A549 (cell line): Measurements from ENCODE around the gene SIK2. TPM values are rescaled to one million over a fixed set of nuclear protein-coding genes. Genes with fewer than 3 reads are reported as not detected.

Experiments used
- ATAC-seq, 2 experiments: fragments of 200-7000 bp in 1 of 2; fragments of >200 bp in 1 of 2; cut with Nextera tagmentation in 1 of 2; cut with Tn5 transposase in 1 of 2; 3 replicates each; pipeline versions ENCODE4 v1.8.0 to v1.9.1; 2018 to 2020; ENCODE audit warnings: mild to moderate bottlenecking in 1 of 2, moderate library complexity in 1 of 2
- CTCF ChIA-PET: fragments of 300-600 bp; sonication (Branson Sonifier 250); formaldehyde crosslinking; extraction: SDS; loops from one replicate; lab custom pipeline; 2021; ENCODE audit warnings: antibody characterized with exemption, inconsistent platforms; lab: Yijun Ruan, JAX
- POLR2A ChIA-PET: fragments of 350-600 bp; formaldehyde crosslinking; extraction: SDS; loops from one replicate; lab custom pipeline; 2021; ENCODE audit warnings: antibody characterized with exemption, inconsistent platforms; lab: Yijun Ruan, JAX
- DNase-seq, 2 experiments: peaks; one replicate each; pipeline versions ENCODE4 v3.0.0 to v3.0.0-alpha.2; 2011 to 2016; ENCODE audit warnings: low read depth in 1 of 2, low spot score in 1 of 2
- FAIRE-seq: peaks from 2 replicates; lab custom pipeline; 2011; peaks lifted over from hg19 to GRCh38; lab: Jason Lieb, UNC
- H3K27ac ChIP-seq, 2 experiments: fragments of >200 bp; sonication (Bioruptor Twin); formaldehyde crosslinking; 3 replicates each; pipeline ENCODE4 v1.5.1; 2016 to 2017
- H3K4me1 ChIP-seq: fragments of >200 bp; sonication (Bioruptor Twin); formaldehyde crosslinking; 3 replicates; pipeline ENCODE4 v1.6.1; 2016
- H3K4me2 ChIP-seq: fragments of >200 bp; sonication (Bioruptor Twin); formaldehyde crosslinking; 3 replicates; pipeline ENCODE4 v1.6.1; 2016
- H3K4me3 ChIP-seq: fragments of >200 bp; sonication (Bioruptor Twin); formaldehyde crosslinking; 3 replicates; pipeline ENCODE4 v1.5.1; 2016
- H3K9me3 ChIP-seq: fragments of >200 bp; sonication (Bioruptor Twin); formaldehyde crosslinking; 3 replicates; pipeline ENCODE4 v1.6.1; 2016
- ATOH8 ChIP-seq: fragments of 250-450 bp; sonication (Bioruptor Pico); IDR thresholded peaks from 2 replicates; pipeline ENCODE4 v1.5.0; 2020; ENCODE audit warnings: low read depth, mild to moderate bottlenecking, moderate library complexity
- CHD2 ChIP-seq: fragments of 150-350 bp; IDR thresholded peaks from 2 replicates; pipeline ENCODE4 v1.6.1; 2014; ENCODE audit warnings: low read length; ENCODE audit not compliant: partially characterized antibody
- EHF ChIP-seq: fragments of 250-450 bp; sonication (Bioruptor Pico); IDR thresholded peaks from 2 replicates; pipeline ENCODE4 v1.5.0; 2020; ENCODE audit warnings: mild to moderate bottlenecking
- EP300 ChIP-seq, 2 experiments: fragments of >200 bp; sonication (Bioruptor Twin); formaldehyde crosslinking; IDR thresholded peaks; 2 replicates in 1 of 2; 3 replicates in 1 of 2; pipeline ENCODE4 v1.6.1; 2016 to 2017
- FOSL2 ChIP-seq, 2 experiments: fragments of 450-650 bp in 1 of 2; fragments of >200 bp in 1 of 2; sonication (Bioruptor Twin) in 1 of 2; formaldehyde crosslinking; IDR thresholded peaks; 2 replicates each; pipeline versions ENCODE4 v1.5.0 to v1.6.1; 2016 to 2020; ENCODE audit warnings: mild to moderate bottlenecking in 1 of 2, moderate library complexity in 1 of 2
- HOXB5 ChIP-seq: fragments of 250-450 bp; sonication (Bioruptor Pico); IDR thresholded peaks from 2 replicates; pipeline ENCODE4 v1.5.0; 2020; ENCODE audit warnings: mild to moderate bottlenecking, moderate library complexity
- MAFK ChIP-seq: fragments of 450-650 bp; IDR thresholded peaks from 2 replicates; pipeline ENCODE4 v1.6.1; 2014; ENCODE audit not compliant: partially characterized antibody
- NR3C1 ChIP-seq: fragments of >200 bp; sonication (Bioruptor Twin); formaldehyde crosslinking; IDR thresholded peaks from 3 replicates; pipeline ENCODE4 v1.6.1; 2017
- POLR2AphosphoS2 ChIP-seq: conservative IDR thresholded peaks from 2 replicates; pipeline ENCODE4 v1.6.1; 2012; ENCODE audit warnings: low read length, improper control_type of control experiment, inconsistent platforms
- RARB ChIP-seq: fragments of 250-450 bp; sonication (Bioruptor Pico); IDR thresholded peaks from 2 replicates; pipeline ENCODE4 v1.8.0; 2021; ENCODE audit warnings: mild to moderate bottlenecking, moderate library complexity
- SREBF2 ChIP-seq: fragments of 450-650 bp; IDR thresholded peaks from 2 replicates; pipeline ENCODE4 v1.6.1; 2014; ENCODE audit warnings: mild to moderate bottlenecking, moderate library complexity
- ZC3H11A ChIP-seq: fragments of 450-650 bp; IDR thresholded peaks from 2 replicates; pipeline ENCODE4 v1.6.1; 2014; ENCODE audit warnings: antibody characterized with exemption, mild to moderate bottlenecking
- ZFP36 ChIP-seq: fragments of 450-650 bp; IDR thresholded peaks from 2 replicates; pipeline ENCODE4 v1.6.1; 2014; ENCODE audit warnings: borderline replicate concordance; ENCODE audit not compliant: partially characterized antibody
- ZSCAN20 ChIP-seq: fragments of 250-450 bp; sonication (Bioruptor Pico); IDR thresholded peaks from 2 replicates; pipeline ENCODE4 v1.8.0; 2022; ENCODE audit warnings: mild to moderate bottlenecking, moderate library complexity
- WGBS: methylation state at CpG from one replicate; pipeline ENCODE4 v1.1.6; 2017; ENCODE audit errors: missing lambda C conversion rate; 5-methylcytosine and 5-hydroxymethylcytosine counted together
- polyA plus RNA-seq, 4 experiments: library from polyadenylated mRNA; depleted of rRNA in 3 of 4; stranded (reverse); fragments of >200 nt; fragmentation: RNase III in 1 of 4; extraction: RNeasy Plus Mini Kit Qiagen cat#74134 plus additional on column Dnase treatment in 1 of 4; gene quantifications; 2 replicates in 3 of 4; 3 replicates in 1 of 4; pipeline ENCODE4 v1.2.3, GENCODE V29; 2011 to 2017
- TF ChIP-seq, protein P1 (sequence below): fragments of 250-450 bp; sonication (Bioruptor Pico); IDR thresholded peaks from 2 replicates; pipeline ENCODE4 v1.5.0; 2021; ENCODE audit warnings: mild to moderate bottlenecking, moderate library complexity, borderline replicate concordance
- TF ChIP-seq, protein P2 (sequence below): fragments of 450-650 bp; IDR thresholded peaks from 2 replicates; pipeline ENCODE4 v1.6.1; 2014; ENCODE audit warnings: antibody characterized with exemption
- TF ChIP-seq, protein P3 (sequence below): fragments of >200 bp; sonication (Bioruptor Twin); formaldehyde crosslinking; IDR thresholded peaks from 3 replicates; pipeline ENCODE4 v1.6.1; 2016

SIK2 gene
- polyA plus RNA-seq, 2 of the 4 experiments (the other 2 are of a cell fraction) = 4.5 to 9.0 TPM

DNA sequence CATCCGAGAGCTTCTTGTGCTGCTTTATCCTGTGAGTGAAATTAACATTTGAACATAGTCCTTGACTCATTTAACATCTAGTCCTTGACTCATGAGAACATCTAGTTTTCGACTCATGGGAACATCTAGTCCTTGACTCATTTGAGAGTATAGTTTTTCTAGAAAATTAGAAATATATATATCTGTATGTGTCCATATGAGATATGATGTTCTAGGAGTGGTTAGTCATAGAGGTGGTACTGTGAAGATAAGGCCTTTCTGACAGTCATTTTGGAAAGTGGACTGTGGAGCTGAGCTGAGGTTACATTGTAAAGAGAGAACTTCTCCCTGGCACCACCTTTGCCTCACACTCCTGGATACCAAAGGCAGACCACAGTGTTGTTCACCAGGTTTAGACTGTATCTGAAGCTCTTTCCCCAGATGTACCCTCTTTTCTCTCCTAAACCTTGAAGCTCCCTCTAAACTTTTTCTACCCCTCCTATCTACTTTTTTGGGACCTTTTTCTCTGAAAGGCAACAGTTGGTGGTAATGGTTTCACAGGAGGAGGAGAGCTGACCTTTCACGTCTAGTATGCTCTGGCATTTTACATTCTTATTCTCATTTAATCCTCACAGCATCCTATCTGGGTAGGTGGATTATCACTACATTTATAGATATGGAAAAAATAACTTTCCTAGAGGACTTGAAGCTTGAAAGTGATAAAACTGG lies 96.8 kb downstream of the SIK2 start:
- Histone ChIP-seq H3K4me3 (no peak overlapping the region), H3K27ac (no peak overlapping the region), H3K4me2 (no peak overlapping the region), H3K9me3 (no peaks in the 10 kb centered on the region), H3K4me1 (0 out of 3 replicates have a peak, but pooled peaks cover 10% of the 10 kb centered on the region)
- TF ChIP-seq CHD2 = no peak
- no peak for TF ChIP-seq ZSCAN20 (CRISPR knock-in tag)
- TF ChIP-seq ZC3H11A = no peak
- no peak for TF ChIP-seq NR3C1
- no peak for TF ChIP-seq SREBF2
- no peak for TF ChIP-seq HOXB5 (CRISPR knock-in tag)
- TF ChIP-seq MAFK = no peak
- TF ChIP-seq, protein P1, sequence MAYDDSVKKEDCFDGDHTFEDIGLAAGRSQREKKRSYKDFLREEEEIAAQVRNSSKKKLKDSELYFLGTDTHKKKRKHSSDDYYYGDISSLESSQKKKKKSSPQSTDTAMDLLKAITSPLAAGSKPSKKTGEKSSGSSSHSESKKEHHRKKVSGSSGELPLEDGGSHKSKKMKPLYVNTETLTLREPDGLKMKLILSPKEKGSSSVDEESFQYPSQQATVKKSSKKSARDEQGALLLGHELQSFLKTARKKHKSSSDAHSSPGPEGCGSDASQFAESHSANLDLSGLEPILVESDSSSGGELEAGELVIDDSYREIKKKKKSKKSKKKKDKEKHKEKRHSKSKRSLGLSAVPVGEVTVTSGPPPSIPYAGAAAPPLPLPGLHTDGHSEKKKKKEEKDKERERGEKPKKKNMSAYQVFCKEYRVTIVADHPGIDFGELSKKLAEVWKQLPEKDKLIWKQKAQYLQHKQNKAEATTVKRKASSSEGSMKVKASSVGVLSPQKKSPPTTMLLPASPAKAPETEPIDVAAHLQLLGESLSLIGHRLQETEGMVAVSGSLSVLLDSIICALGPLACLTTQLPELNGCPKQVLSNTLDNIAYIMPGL (CRISPR knock-in tag) = no peak
- TF ChIP-seq, protein P2, sequence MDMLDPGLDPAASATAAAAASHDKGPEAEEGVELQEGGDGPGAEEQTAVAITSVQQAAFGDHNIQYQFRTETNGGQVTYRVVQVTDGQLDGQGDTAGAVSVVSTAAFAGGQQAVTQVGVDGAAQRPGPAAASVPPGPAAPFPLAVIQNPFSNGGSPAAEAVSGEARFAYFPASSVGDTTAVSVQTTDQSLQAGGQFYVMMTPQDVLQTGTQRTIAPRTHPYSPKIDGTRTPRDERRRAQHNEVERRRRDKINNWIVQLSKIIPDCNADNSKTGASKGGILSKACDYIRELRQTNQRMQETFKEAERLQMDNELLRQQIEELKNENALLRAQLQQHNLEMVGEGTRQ = no peak
- TF ChIP-seq POLR2AphosphoS2 = no peak
- TF ChIP-seq ATOH8 (CRISPR knock-in tag) = no peak
- TF ChIP-seq FOSL2 (IDR thresholded peaks at IDR 0.05) = no peak
- TF ChIP-seq FOSL2 (CRISPR knock-in tag; IDR thresholded peaks at IDR 0.05) = no peak
- TF ChIP-seq RARB = no peak
- no peak for TF ChIP-seq EP300 (IDR thresholded peaks at IDR 0.05)
- no peak for TF ChIP-seq EHF (CRISPR knock-in tag)
- TF ChIP-seq, protein P3, sequence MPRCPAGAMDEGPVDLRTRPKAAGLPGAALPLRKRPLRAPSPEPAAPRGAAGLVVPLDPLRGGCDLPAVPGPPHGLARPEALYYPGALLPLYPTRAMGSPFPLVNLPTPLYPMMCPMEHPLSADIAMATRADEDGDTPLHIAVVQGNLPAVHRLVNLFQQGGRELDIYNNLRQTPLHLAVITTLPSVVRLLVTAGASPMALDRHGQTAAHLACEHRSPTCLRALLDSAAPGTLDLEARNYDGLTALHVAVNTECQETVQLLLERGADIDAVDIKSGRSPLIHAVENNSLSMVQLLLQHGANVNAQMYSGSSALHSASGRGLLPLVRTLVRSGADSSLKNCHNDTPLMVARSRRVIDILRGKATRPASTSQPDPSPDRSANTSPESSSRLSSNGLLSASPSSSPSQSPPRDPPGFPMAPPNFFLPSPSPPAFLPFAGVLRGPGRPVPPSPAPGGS = no peak
- no peak for TF ChIP-seq ZFP36
- DNase-seq (no peak), ATAC-seq (no peak), FAIRE-seq (no peak)
- POLR2A ChIA-PET = no interaction called here
- CTCF ChIA-PET = no interaction called here
- 95% methylated on average over 3 of the region's 3 CpGs for WGBS

GRCh38 chr11:111699579-111700156 lies 97.4 kb downstream of the SIK2 start:
- Histone ChIP-seq H3K4me3 (no peak overlapping the region), H3K4me1 (0 out of 3 replicates have a peak, but pooled peaks cover 10% of the 10 kb centered on the region), H3K9me3 (no peaks in the 10 kb centered on the region), H3K27ac (no peak overlapping the region), H3K4me2 (no peak overlapping the region)
- no peak for DNase-seq
- peak; percentile 48 for TF ChIP-seq MAFK
- TF ChIP-seq, protein P2 = no peak
- CTCF ChIA-PET = interaction anchor here (1.0 kb wide), 1 partner anchor 78 kb away, joined by 4 read pairs; no protein-coding TSS in a partner anchor
- WGBS = 77% methylated on average over 1 of the region's 1 CpG
- ATAC-seq = no peak
- FAIRE-seq = no peak
- POLR2A ChIA-PET = no interaction called here
